Upper lobe of left lung (tissue), 4 donors: Measurements from ENCODE around the gene NME5.

ENCODE experiments used
- CTCF ChIP-seq, 6 experiments: fragments of 450-650 bp in 4 of 6; fragments of 200-600 bp in 2 of 6; sonication (generic) in 2 of 6; IDR thresholded peaks; one replicate each; pipeline ENCODE4 v1.5.1; 2016 to 2019; ENCODE audit warnings: antibody characterized with exemption in 6 of 6
- EP300 ChIP-seq, 4 donors: sonication (generic); formaldehyde crosslinking; IDR thresholded peaks; one replicate each; pipeline ENCODE4 v1.5.1; 2017; ENCODE audit warnings: antibody characterized with exemption in 4 of 4, control low read depth in 2 of 4
- POLR2A ChIP-seq, 4 donors: fragments of 450-650 bp; IDR thresholded peaks; one replicate each; pipeline ENCODE4 v1.5.1; 2016 to 2017; ENCODE audit warnings: antibody characterized with exemption in 4 of 4, mild to moderate bottlenecking in 2 of 4
- POLR2AphosphoS5 ChIP-seq, 2 donors: sonication (generic); formaldehyde crosslinking; IDR thresholded peaks; one replicate each; pipeline ENCODE4 v1.5.1; 2017; ENCODE audit warnings: antibody characterized with exemption in 2 of 2

GRCh38 chr5:138102454-138103318 lies 36.5 kb downstream of the NME5 start:
- no peak for TF ChIP-seq CTCF (IDR thresholded peaks at IDR 0.05)
- no peak for TF ChIP-seq POLR2AphosphoS5 (IDR thresholded peaks at IDR 0.05)
- no peak for TF ChIP-seq POLR2A (IDR thresholded peaks at IDR 0.05)
- no peak for TF ChIP-seq EP300 (IDR thresholded peaks at IDR 0.05)
